HepG2 (cell line): Measurements from ENCODE around the gene DEFB131B. TPM values are rescaled to one million over a fixed set of nuclear protein-coding genes. Genes with fewer than 3 reads are reported as not detected.

Experiments used
- ATAC-seq: fragments of 200-7000 bp; cut with Tn5 transposase; 3 replicates; pipeline ENCODE4 v1.9.1; 2020; ENCODE audit warnings: mild to moderate bottlenecking, moderate library complexity
- BruUV-seq: library from RNA; stranded (reverse); fragments of 400-500 nt; replicated peaks from 2 replicates; lab custom pipeline; 2021; lab: Mats Ljungman, UMichigan
- CTCF ChIA-PET: fragments of 300-600 bp; formaldehyde crosslinking; extraction: SDS; loops from one replicate; lab custom pipeline; 2021; ENCODE audit warnings: low total read pairs, inconsistent platforms, low intra/inter-chr PET ratio; lab: Yijun Ruan, JAX
- POLR2A ChIA-PET: fragments of 350-600 bp; sonication (Branson Sonifier 250); formaldehyde crosslinking; loops from one replicate; lab custom pipeline; 2020; ENCODE audit warnings: antibody characterized with exemption, inconsistent platforms; lab: Yijun Ruan, JAX
- DNase-seq: peaks from one replicate; pipeline ENCODE4 v3.0.0-alpha.2; 2015; ENCODE audit warnings: low spot score
- FAIRE-seq: peaks from 3 replicates; lab custom pipeline; 2011; peaks lifted over from hg19 to GRCh38; lab: Jason Lieb, UNC
- H2AFZ ChIP-seq: one replicate; pipeline ENCODE4 v1.6.1; 2011; ENCODE audit warnings: low read length, inconsistent platforms
- H3K27ac ChIP-seq: fragments of 300-600 bp; 3 replicates; pipeline ENCODE4 v1.8.0; 2011; ENCODE audit warnings: mixed run types, mild to moderate bottlenecking, mixed read lengths, low read length, inconsistent platforms; ENCODE audit not compliant: insufficient read depth; ENCODE audit errors: extremely low read length
- H3K27me3 ChIP-seq, 2 experiments: fragments of 200-600 bp in 1 of 2; 2 replicates in 1 of 2; 3 replicates in 1 of 2; pipeline versions ENCODE4 v1.6.0 to v1.8.0; 2011; ENCODE audit warnings: low read length in 2 of 2, mild to moderate bottlenecking in 2 of 2, moderate library complexity in 2 of 2, inconsistent platforms in 1 of 2; ENCODE audit not compliant: insufficient read depth in 2 of 2, control insufficient read depth in 1 of 2
- H3K36me3 ChIP-seq, 2 experiments: fragments of 200-600 bp in 1 of 2; replicated peaks in 1 of 2; 2 replicates in 1 of 2; 3 replicates in 1 of 2; pipeline versions ENCODE4 v1.5.1 to v1.8.0; 2011; ENCODE audit warnings: low read length in 2 of 2, inconsistent platforms in 1 of 2; ENCODE audit not compliant: insufficient read depth in 2 of 2, control insufficient read depth in 1 of 2
- H3K4me1 ChIP-seq: 2 replicates; pipeline ENCODE4 v1.5.1; 2012; ENCODE audit warnings: low read length, inconsistent platforms; ENCODE audit not compliant: insufficient read depth
- H3K4me2 ChIP-seq: 2 replicates; pipeline ENCODE4 v1.6.0; 2011; ENCODE audit warnings: low read depth, low read length, inconsistent platforms
- H3K4me3 ChIP-seq, 3 experiments: fragments of 200-600 bp in 1 of 3; sonication (generic), shearing (Covaris generic) in 1 of 3; replicated peaks in 1 of 3; 2 replicates each; pipeline ENCODE4 v1.5.1; 2011 to 2016; ENCODE audit warnings: low read length in 3 of 3, inconsistent platforms in 2 of 3, low read depth in 2 of 3, mild to moderate bottlenecking in 2 of 3, control low read depth in 1 of 3, mixed read lengths in 1 of 3; ENCODE audit not compliant: insufficient read depth in 1 of 3
- H3K79me2 ChIP-seq: one replicate; pipeline ENCODE4 v1.6.1; 2011; ENCODE audit warnings: low read length, inconsistent platforms; ENCODE audit not compliant: insufficient read depth
- H3K9ac ChIP-seq: 2 replicates; pipeline ENCODE4 v1.6.0; 2011; ENCODE audit warnings: mild to moderate bottlenecking, low read depth, low read length, inconsistent platforms; ENCODE audit not compliant: insufficient read depth
- H3K9me3 ChIP-seq: 2 replicates; pipeline ENCODE4 v1.5.1; 2012; ENCODE audit warnings: mild to moderate bottlenecking, low read length
- H4K20me1 ChIP-seq: 2 replicates; pipeline ENCODE4 v1.6.0; 2011; ENCODE audit warnings: inconsistent platforms, mild to moderate bottlenecking, low read length, moderate library complexity; ENCODE audit not compliant: insufficient read depth
- ATF4 ChIP-seq, 2 experiments: fragments of 450-650 bp in 1 of 2; sonication (generic) in 1 of 2; formaldehyde crosslinking; IDR thresholded peaks; 2 replicates each; pipeline versions ENCODE4 v1.5.0 to v1.8.0; 2020 to 2022; ENCODE audit warnings: mild to moderate bottlenecking in 1 of 2, missing genetic modification reagents in 1 of 2
- ETS1 ChIP-seq: sonication (generic); formaldehyde crosslinking; IDR thresholded peaks from 2 replicates; pipeline ENCODE4 v1.4.0; 2020; ENCODE audit warnings: missing genetic modification reagents
- GPN1 ChIP-seq: sonication (generic); formaldehyde crosslinking; IDR thresholded peaks from 2 replicates; pipeline ENCODE4 v1.5.1; 2020; ENCODE audit warnings: missing genetic modification reagents, borderline replicate concordance
- HNRNPUL1 ChIP-seq: fragments of 200-400 bp; formaldehyde crosslinking; IDR thresholded peaks from 2 replicates; pipeline ENCODE4 v1.6.1; 2017; ENCODE audit warnings: low read depth, mild to moderate bottlenecking, low read length, moderate library complexity
- KDM4B ChIP-seq: sonication (generic); formaldehyde crosslinking; IDR thresholded peaks from 2 replicates; pipeline ENCODE4 v1.4.0; 2020; ENCODE audit warnings: missing genetic modification reagents
- KMT2A ChIP-seq: sonication (generic); formaldehyde crosslinking; IDR thresholded peaks from 2 replicates; pipeline ENCODE4 v1.4.0; 2020; ENCODE audit warnings: missing genetic modification reagents
- MED13 ChIP-seq: sonication (generic); formaldehyde crosslinking; IDR thresholded peaks from 2 replicates; pipeline ENCODE4 v1.5.0; 2020; ENCODE audit warnings: missing genetic modification reagents
- MEF2D ChIP-seq: sonication (generic); formaldehyde crosslinking; IDR thresholded peaks from 2 replicates; pipeline ENCODE4 v1.5.1; 2020; ENCODE audit warnings: mild to moderate bottlenecking, missing genetic modification reagents
- NR2F2 ChIP-seq: IDR thresholded peaks from 2 replicates; pipeline ENCODE4 v1.6.1; 2012; ENCODE audit warnings: low read depth, inconsistent platforms, borderline replicate concordance
- PBX2 ChIP-seq: IDR thresholded peaks from 2 replicates; pipeline ENCODE4 v1.6.1; 2016; ENCODE audit warnings: control low read depth
- PPARG ChIP-seq: conservative IDR thresholded peaks from 2 replicates; pipeline ENCODE4 v1.6.1; 2016; ENCODE audit warnings: missing biosample characterization, missing genetic modification reagents
- SRSF9 ChIP-seq: fragments of 200-400 bp; formaldehyde crosslinking; IDR thresholded peaks from 2 replicates; pipeline ENCODE4 v1.6.1; 2018; ENCODE audit warnings: borderline replicate concordance, mild to moderate bottlenecking, low read depth, low read length; ENCODE audit not compliant: insufficient read depth, poor library complexity, severe bottlenecking
- TBX3 ChIP-seq: fragments of 450-650 bp; IDR thresholded peaks from 2 replicates; pipeline ENCODE4 v1.6.1; 2017; ENCODE audit warnings: antibody characterized with exemption, mild to moderate bottlenecking, inconsistent platforms, borderline replicate concordance
- ZNF747 ChIP-seq: sonication (generic); formaldehyde crosslinking; IDR thresholded peaks from 2 replicates; pipeline ENCODE4 v1.8.1; 2023; ENCODE audit warnings: missing genetic modification reagents, mild to moderate bottlenecking, borderline replicate concordance
- ZNF772 ChIP-seq: sonication (generic); formaldehyde crosslinking; IDR thresholded peaks from 2 replicates; pipeline ENCODE4 v1.5.0; 2020; ENCODE audit warnings: mild to moderate bottlenecking, missing genetic modification reagents
- ZNF784 ChIP-seq: sonication (generic); formaldehyde crosslinking; IDR thresholded peaks from 2 replicates; pipeline ENCODE4 v1.5.1; 2020; ENCODE audit warnings: missing genetic modification reagents, mild to moderate bottlenecking, borderline replicate concordance
- ZSCAN30 ChIP-seq: sonication (generic); formaldehyde crosslinking; IDR thresholded peaks from 2 replicates; pipeline ENCODE4 v1.5.0; 2020; ENCODE audit warnings: mild to moderate bottlenecking, missing genetic modification reagents
- WGBS: methylation state at CpG from one replicate; pipeline ENCODE4 v1.1.6; 2017; ENCODE audit warnings: low lambda C conversion rate; 5-methylcytosine and 5-hydroxymethylcytosine counted together
- in situ Hi-C: cut with HindIII; loops from 2 replicates; pipeline ENCODE4 v1.10.0; 2017; ENCODE audit warnings: low pct_unique_long_range_greater_than_20kb; ENCODE audit not compliant: extremely low pct_ligation_motif_present
- intact Hi-C: fragments of 100-400 bp; cut with micrococcal nuclease; formaldehyde crosslinking; loops from one replicate; pipeline ENCODE4 v1.10.0; 2022; ENCODE audit not compliant: unreplicated experiment
- polyA plus RNA-seq, 8 experiments: library from polyadenylated mRNA; depleted of rRNA in 3 of 8; stranded (reverse) in 7 of 8; unstranded in 1 of 8; fragments of >200 nt; fragmentation: Illumina TruSeq in 4 of 8; extraction: Trizol in 4 of 8; gene quantifications; 2 replicates each; pipeline versions ENCODE4 v1.2.1 to v1.2.3, GENCODE V29; 2011 to 2016; ENCODE audit warnings: low read depth in 4 of 8, missing spikeins in 1 of 8, mixed read lengths in 1 of 8; ENCODE audit not compliant: insufficient read depth in 1 of 8
- total RNA-seq, 5 experiments: library from RNA; depleted of rRNA; stranded (reverse); fragments of >200 nt; fragmentation: Illumina TruSeq; extraction: Trizol; gene quantifications; 2 replicates each; pipeline ENCODE4 v1.2.3, GENCODE V29; 2016; ENCODE audit warnings: low read depth in 1 of 5

Gene DEFB131B
- total and polyA plus RNA-seq, 2 of the 13 experiments (the other 11 are each of a cell fraction or from before 2014, with no cell fraction given) = not detected

- no peak for TF ChIP-seq ETS1 (CRISPR knock-in tag)
Measured at GRCh38 chr11:71917646-71918140, 39.4 kb downstream of the DEFB131B start (continued).

GRCh38 chr11:71927820-71928736, 49.8 kb downstream of the DEFB131B start, which contains the start of gene XNDC1N:
TSS of gene XNDC1N (minus strand) at chr11:71928594. CDS start at chr11:71923353, 5,241 bp downstream.
- Histone ChIP-seq H3K36me3 (peaks cover 0 to 4% of the 10 kb centered on the region in 2 experiments; a peak in 2 of 5 replicates), H3K9ac (peak within 1 kb of the TSS; percentile 82), H3K79me2 (peaks cover 54% of the 10 kb centered on the region), H3K27me3 (no peaks in the 10 kb centered on the region; a peak in 1 of 5 replicates), H4K20me1 (peaks cover 8% of the 10 kb centered on the region), H2AFZ (peak within 1 kb of the TSS; percentile 100), H3K4me3 (peak within 1 kb of the TSS; percentile 80 to 89 (median 84)), H3K4me2 (peak within 1 kb of the TSS; percentile 96), H3K4me1 (peaks cover 43% of the 10 kb centered on the region), H3K27ac (peak within 1 kb of the TSS; percentile 92), H3K9me3 (no peaks in the 10 kb centered on the region)
- CTCF ChIA-PET = no interaction called here
- peak; percentile 94 for ATAC-seq
- WGBS = 1% methylated on average over 38 of the region's 40 CpGs
- BruUV-seq = TSS peak; percentile 81
- peak; percentile 48 for FAIRE-seq
- peak; percentile 89 for DNase-seq
- in situ Hi-C loops = no loop called here
- intact Hi-C loops = loop anchor here (10.0 kb wide), 1 partner anchor 63 kb away; no protein-coding TSS in a partner anchor
- POLR2A ChIA-PET = interaction anchor here (0.9 to 3.5 kb wide), 11 partner anchors 8 to 184 kb away, joined by 3 to 34 read pairs (median 4); partner anchors contain the start of gene ANAPC15
- TF ChIP-seq GPN1 = no peak
- no peak for TF ChIP-seq TBX3
- no peak for TF ChIP-seq ZNF772 (CRISPR knock-in tag)
- no peak for TF ChIP-seq ATF4 (CRISPR knock-in tag; IDR thresholded peaks at IDR 0.05)
- TF ChIP-seq ZSCAN30 = peak; percentile 62; the same call in 1 of the 2 replicates
- TF ChIP-seq ZNF784 = no peak
- TF ChIP-seq SRSF9 = no peak
- peak; percentile 85; the same call in 1 of the 2 replicates for TF ChIP-seq KMT2A (CRISPR knock-in tag)
- no peak; the same call in 1 of the 2 replicates for TF ChIP-seq NR2F2
- no peak for TF ChIP-seq MED13 (CRISPR knock-in tag)
- no peak for TF ChIP-seq HNRNPUL1
- TF ChIP-seq KDM4B (CRISPR knock-in tag) = no peak
- TF ChIP-seq MEF2D (CRISPR knock-in tag) = 0 out of 2 replicates have a peak, but pooled peaks have one; percentile 64
- no peak for TF ChIP-seq PPARG (CRISPR knock-in tag)
- no peak for TF ChIP-seq PBX2 (CRISPR knock-in tag)
- 0 out of 2 replicates have a peak, but pooled peaks have one; percentile 39 for TF ChIP-seq ZNF747 (CRISPR knock-in tag)
